ENCODE results near the gene SLC6A7.

The SLC6A7 gene

DNA sequence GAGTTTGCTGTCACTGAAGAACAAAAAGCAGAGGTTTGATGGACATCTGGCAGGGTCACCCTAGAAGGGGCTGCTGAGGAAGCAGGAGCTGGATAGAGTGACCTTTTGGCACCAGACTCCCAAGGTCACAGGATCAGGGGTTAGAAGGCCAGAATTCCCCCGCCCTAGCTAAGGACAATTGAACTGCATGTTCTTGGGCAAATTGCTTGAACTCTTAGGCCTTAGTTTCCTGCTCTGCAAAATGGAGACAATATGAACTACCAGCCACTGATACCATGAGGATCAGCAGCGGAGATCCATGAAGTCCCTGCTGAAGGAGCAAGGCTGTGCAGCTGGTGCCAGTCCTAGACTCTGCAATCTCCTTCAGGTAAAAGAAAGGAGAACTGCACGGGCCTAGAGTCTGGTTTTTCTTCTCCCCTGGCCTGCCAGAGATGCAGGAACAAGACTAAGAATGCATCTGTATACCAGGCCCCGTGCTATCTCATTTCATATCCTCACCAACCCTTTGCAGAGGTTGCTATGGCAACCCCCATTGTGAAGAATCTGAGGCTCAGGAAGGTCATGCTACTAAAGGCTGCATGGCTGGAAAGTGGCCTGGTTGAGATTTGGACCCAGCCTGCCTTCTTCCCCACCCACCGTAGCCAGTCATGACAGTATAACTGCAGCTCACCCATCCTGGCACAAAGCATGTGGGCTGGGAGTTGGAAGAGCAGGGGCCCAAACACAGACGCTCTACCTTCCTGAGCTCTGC, 66.0 kb downstream of the SLC6A7 start:
- no peak overlapping the region for H3K27ac ChIP-seq (ENCODE audit: low read depth, low read length)
- H3K9me3 ChIP-seq (ENCODE audit: insufficient read depth, low read depth, low read length) = no peaks in the 10 kb centered on the region
- H3K4me1 ChIP-seq (ENCODE audit: insufficient read depth, low read length) = peaks cover 3% of the 10 kb centered on the region; the same call in 1 of the 2 replicates
- H3K9ac ChIP-seq (ENCODE audit: low read depth, low read length) = no peak overlapping the region
- 76% methylated on average over 6 of the region's 6 CpGs for WGBS
- H3K4me3 ChIP-seq (ENCODE audit: low read length) = no peak overlapping the region
- no peaks in the 10 kb centered on the region for H3K36me3 ChIP-seq (ENCODE audit: insufficient read depth, low read length)
- no peaks in the 10 kb centered on the region for H3K27me3 ChIP-seq (ENCODE audit: insufficient read depth, low read length)

DNA sequence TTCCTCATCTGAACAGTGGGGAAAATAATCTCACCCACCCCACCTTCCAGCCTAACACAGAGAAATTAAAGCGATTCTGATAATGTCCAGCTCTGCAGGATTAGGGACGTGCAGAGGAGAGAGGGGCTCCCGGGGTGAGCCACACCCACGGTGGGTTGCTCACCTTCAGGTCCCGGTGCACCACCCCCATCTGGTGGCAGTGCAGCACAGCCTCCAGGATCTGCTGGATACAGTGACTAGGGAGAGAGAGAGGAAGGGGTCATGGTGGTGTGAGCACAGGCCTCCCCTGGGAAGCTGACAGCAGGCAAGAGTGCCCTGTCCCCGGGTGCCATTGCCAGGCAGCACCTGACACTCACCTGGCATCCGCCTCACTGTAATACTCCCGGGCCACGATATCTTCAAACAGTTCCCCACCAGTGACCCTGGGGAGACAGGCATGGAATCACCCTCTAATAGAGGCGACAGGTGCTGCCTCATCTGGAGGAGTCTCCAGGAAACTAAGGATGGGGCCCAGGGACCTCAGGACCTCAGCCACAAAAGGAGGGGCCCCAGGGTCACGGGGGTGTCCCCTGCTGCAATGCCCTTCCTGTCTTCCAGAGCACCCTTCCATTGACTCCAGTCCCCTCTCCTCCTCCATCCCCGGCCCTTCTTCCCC, 66.7 kb downstream of the SLC6A7 start:
- Histone ChIP-seq H3K4me1 (ENCODE audit: insufficient read depth, low read length) (peaks cover 3% of the 10 kb centered on the region; the same call in 1 of the 2 replicates), H3K36me3 (ENCODE audit: insufficient read depth, low read length) (no peaks in the 10 kb centered on the region), H3K4me3 (ENCODE audit: low read length) (no peak overlapping the region), H3K9ac (ENCODE audit: low read depth, low read length) (no peak overlapping the region), H3K27me3 (ENCODE audit: insufficient read depth, low read length) (no peaks in the 10 kb centered on the region), H3K9me3 (ENCODE audit: insufficient read depth, low read depth, low read length) (no peaks in the 10 kb centered on the region), H3K27ac (ENCODE audit: low read depth, low read length) (no peak overlapping the region)
- 59% methylated on average over 12 of the region's 12 CpGs for WGBS

DNA sequence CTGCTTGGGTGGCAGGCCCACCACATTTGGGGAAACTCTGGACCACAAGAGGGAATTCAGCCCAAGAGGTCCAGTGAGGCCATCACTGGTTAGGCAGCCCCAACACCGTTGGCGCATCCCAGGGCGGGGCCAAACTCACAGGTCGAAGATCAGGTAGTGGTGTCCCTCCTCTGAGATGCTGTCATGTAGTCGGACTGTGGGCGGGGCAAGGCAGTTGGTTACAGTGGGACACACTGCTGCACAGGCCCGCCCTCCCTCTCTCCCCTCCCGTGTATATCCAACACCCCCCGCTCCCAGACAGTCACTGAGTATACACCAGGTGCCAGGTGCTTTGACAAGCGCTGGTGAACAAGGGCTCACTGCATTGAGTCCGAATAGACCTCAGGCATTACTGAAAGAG, 67.6 kb downstream of the SLC6A7 start:
- Histone ChIP-seq H3K4me1 (ENCODE audit: insufficient read depth, low read length) (peaks cover 3% of the 10 kb centered on the region; the same call in 1 of the 2 replicates), H3K9me3 (ENCODE audit: insufficient read depth, low read depth, low read length) (no peaks in the 10 kb centered on the region), H3K9ac (ENCODE audit: low read depth, low read length) (no peak overlapping the region), H3K27ac (ENCODE audit: low read depth, low read length) (no peak overlapping the region), H3K4me3 (ENCODE audit: low read length) (no peak overlapping the region), H3K36me3 (ENCODE audit: insufficient read depth, low read length) (no peaks in the 10 kb centered on the region), H3K27me3 (ENCODE audit: insufficient read depth, low read length) (no peaks in the 10 kb centered on the region)
- WGBS = 92% methylated on average over 11 of the region's 11 CpGs

DNA sequence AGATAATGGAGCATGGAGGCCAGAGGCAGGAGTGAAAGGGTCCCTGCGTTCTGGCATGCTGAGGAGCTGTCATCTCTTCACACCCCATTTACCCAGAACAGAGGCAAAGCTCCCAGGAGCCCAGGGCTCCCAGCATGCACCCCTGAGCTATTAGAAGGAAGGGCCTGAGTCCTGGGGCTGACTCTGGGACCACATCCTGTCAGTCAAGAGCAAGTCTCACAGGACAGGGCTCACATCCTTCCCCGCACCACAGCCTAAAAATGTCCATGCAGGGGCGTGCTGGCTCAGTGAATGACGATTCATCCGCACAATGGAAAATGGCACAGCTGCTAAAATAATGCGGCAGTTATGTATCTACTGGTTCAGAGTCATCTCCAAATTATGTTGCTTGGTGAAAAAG, 68.3 kb downstream of the SLC6A7 start:
- no peak overlapping the region for H3K27ac ChIP-seq (ENCODE audit: low read depth, low read length)
- H3K4me1 ChIP-seq (ENCODE audit: insufficient read depth, low read length) = peaks cover 3% of the 10 kb centered on the region; the same call in 1 of the 2 replicates
- WGBS = 88% methylated on average over 6 of the region's 6 CpGs
- no peaks in the 10 kb centered on the region for H3K27me3 ChIP-seq (ENCODE audit: insufficient read depth, low read length)
- H3K36me3 ChIP-seq (ENCODE audit: insufficient read depth, low read length) = no peaks in the 10 kb centered on the region
- H3K9ac ChIP-seq (ENCODE audit: low read depth, low read length) = no peak overlapping the region
- H3K4me3 ChIP-seq (ENCODE audit: low read length) = no peak overlapping the region
- no peaks in the 10 kb centered on the region for H3K9me3 ChIP-seq (ENCODE audit: insufficient read depth, low read depth, low read length)
